ENCODE data around the gene EXOSC7.

- no peak for TF ChIP-seq CTCF (IDR thresholded peaks at IDR 0.05)
- TF ChIP-seq ZFX (IDR thresholded peaks at IDR 0.05; ENCODE audit: borderline replicate concordance) = no peak
These were observed 17.7 kb upstream of the EXOSC7 start for GRCh38 chr3:44958386-44958785.
